NCI-H774 (cell line): ENCODE results near the gene ORAI3.

Experiments
- DNase-seq: peaks from one replicate; lab custom pipeline; 2025; lab: John Stamatoyannopoulos, UW

ORAI3 gene

GRCh38 chr16:30971298-30971697, 22.4 kb downstream of the ORAI3 start:
- no peak for DNase-seq

DNA sequence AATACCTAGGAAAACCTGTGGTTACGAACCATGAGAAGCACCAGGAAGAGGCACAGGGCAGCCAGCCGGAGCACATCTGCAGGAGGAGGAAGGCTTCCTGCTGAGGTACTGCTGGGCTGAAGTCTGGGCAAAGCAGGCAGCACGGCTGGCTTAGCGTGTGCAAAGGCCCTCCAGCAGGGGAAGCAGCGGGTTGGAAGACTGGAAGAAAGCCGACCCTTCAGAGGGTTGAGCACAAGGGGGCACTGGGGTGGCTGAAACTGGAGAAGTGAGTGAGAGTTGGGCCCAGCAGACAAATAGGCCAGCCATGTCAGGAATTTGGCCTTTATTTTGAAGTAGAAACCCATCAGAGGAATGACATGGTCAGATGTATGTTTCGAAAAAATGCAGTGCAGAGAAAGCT, 24.0 kb downstream of the ORAI3 start:
- no peak for DNase-seq

- DNase-seq, result no peak
Measured at GRCh38 chr16:30974348-30974747, 25.5 kb downstream of the ORAI3 start.

DNA sequence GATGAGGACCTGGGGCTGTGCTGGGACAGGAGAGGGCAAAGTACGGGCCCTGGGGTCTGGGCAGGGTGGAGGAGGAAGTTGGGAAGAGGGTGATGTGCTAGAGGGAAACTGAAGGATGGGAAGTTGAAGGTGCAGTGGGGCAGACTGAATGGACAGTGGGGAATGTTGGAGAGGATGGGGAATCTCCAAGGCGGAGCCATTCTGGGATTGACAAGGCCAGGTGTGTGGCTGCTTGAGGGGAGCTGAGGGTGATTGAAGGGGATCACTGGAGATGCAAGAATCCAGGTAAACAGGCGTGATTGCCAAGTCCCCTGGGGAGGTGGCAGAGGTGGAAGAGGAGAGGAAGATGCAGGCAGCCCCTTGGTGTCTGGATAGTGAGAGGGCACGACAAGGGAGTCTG, 27.6 kb downstream of the ORAI3 start:
- DNase-seq, result no peak

DNA sequence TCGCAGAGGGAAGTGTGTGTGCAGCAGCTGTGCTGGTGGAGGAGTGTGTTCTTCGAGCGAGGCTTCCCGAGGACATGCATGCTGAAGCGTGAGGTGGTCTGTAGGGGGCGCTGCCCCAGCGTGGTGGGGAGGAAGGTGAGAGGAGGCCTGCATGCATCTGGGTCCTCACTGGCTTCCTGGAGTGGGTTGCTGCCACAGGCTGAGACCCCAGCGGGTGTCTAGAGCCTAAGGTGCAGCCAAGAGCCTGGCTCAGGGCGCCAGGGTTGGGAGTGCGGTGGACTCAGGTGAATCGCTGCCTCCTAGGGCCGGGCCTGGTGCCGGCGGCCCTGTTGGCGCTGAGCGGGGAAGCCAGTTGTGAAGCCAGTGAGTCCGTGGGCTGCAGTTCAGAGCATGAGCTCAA, 28.6 kb downstream of the ORAI3 start:
- no peak for DNase-seq

GRCh38 chr16:30979170-30980022, 30.5 kb downstream of the ORAI3 start:
- no peak for DNase-seq

DNA sequence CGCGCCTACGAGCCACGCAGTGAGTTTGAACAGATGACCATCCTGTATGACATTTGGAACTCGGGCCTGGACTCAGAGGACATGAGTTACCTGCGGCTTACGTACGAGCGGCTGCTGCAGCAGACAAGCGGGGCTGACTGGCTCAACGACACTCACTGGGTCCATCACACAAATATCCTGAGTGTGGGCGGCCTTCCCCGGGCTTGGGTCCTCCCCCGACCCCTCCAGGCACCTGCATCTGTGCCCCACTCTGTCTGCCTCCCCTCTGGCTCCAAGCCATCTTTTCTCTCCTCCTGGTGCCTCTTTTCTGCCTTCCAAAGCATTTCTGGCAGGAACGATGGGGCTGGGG, 31.1 kb downstream of the ORAI3 start:
- DNase-seq, result no peak

DNA sequence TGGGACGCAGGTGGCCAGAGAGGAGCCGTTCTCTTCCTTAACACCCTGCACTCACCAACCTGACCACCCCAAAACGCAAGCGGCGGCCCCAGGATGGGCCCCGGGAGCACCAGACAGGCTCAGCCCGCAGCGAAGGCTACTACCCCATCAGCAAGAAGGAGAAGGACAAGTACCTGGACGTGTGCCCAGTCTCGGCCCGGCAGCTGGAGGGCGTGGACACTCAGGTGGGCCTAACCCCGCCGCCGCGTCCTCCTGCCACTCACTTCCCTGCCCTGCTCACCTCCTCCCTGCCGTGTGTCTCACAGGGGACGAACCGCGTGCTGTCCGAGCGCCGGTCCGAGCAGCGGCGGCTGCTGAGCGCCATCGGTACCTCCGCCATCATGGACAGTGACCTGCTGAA, 31.6 kb downstream of the ORAI3 start:
- DNase-seq, result no peak

DNA sequence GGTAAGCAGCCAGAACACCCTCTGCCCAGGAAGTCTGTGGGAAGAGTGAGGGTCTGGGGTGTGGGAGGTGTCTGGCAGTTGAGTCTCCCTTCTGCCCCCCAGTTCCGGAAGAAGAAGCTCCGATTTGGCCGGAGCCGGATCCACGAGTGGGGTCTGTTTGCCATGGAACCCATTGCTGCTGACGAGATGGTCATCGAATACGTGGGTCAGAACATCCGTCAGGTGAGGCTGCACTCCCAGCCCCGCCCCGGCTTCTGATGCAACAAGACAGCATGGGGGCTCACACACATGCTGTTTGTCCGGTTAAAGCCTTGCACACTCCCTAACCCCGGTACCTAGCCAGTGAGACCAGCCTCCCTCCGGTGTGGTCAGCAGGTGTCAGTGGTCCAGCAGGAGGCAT, 32.1 kb downstream of the ORAI3 start:
- no peak for DNase-seq

DNA sequence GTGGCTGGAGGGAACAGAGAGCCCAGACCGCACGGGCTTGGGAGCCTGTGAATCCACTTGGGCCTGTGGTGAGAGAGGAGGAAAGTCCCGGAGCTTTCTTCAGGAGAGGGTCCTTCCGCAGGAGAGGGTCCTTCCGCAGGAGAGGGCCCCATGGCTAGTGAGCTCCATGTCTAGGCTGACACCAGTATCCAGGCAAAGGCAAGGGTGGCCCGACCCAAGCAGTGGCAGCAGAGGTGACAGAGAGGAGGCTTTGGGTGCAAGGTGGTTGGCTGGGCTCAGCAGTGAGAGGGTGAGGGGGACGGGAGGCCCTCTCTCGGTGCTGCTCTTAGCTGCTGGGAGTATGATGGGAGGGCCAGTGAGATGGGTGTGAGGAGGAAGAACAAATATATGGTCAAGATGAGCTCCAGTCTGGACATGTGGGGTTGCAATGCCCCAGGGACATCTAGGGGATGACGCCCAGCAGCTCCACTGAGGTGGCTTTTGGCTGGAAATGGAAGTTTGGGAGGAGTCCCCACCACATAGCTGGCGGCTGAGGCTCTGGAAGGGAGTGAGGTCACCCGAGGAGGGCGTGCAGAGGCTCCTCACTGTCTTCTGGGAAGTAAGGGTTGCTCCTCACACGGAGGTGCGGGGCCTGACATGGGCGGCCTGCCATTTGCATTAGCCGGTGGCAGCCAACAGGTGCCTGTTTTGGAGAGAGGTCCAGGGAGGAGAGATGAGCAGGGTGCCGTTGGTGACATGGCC, 33.9 kb downstream of the ORAI3 start:
- DNase-seq, result no peak

GRCh38 chr16:30983289-30983889, 34.5 kb downstream of the ORAI3 start:
- DNase-seq, result no peak

GRCh38 chr16:30983898-30984610, 35.2 kb downstream of the ORAI3 start:
- no peak for DNase-seq

DNA sequence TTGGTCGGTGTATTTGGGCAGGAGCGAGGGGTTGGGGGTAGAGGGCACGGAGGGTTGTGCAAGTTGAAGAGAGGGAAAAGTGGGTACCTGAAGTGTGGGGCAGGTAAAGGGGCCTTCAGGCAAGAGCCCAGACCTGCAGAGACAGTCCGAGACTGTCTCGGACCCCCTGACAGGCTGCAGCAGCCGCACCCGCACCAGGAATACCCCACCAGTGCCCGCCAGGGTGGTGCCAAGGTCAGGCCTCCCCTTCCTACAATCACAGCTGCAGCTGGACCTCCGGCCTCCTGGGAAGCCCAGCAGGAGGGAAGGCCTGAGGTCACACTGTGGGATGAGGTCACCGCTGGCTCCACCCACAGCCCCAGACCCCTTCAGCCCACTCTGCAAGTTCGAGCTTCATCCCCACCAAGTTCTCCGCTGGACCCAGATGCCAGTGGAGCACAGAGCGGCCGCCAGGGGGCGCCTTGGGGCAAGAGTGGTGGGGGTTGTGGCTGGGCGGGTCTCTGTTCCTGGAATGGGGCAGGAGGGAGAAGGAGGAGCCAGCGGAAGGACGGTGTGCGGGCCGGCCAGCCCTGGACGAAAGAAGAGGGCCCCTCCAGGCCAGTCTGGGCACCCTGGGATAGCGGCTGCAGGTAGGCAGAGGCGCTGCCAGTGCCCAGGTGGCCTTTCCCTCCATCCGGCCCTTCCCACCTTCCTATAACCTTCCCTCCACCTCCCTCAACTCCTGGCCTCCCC, 36.0 kb downstream of the ORAI3 start, which contains the start of gene HSD3B7:
TSS of gene HSD3B7 (plus strand) at position 539 of the 732 bp plus-strand sequence. CDS start 452 bp downstream, outside the sequence.
- DNase-seq, result peak; percentile 74

GRCh38 chr16:30985401-30986128, 36.7 kb downstream of the ORAI3 start:
- DNase-seq, result peak; percentile 72

GRCh38 chr16:30986129-30986991, 37.5 kb downstream of the ORAI3 start:
- no peak for DNase-seq

GRCh38 chr16:30987581-30988190, 38.8 kb downstream of the ORAI3 start:
- DNase-seq, result no peak

DNA sequence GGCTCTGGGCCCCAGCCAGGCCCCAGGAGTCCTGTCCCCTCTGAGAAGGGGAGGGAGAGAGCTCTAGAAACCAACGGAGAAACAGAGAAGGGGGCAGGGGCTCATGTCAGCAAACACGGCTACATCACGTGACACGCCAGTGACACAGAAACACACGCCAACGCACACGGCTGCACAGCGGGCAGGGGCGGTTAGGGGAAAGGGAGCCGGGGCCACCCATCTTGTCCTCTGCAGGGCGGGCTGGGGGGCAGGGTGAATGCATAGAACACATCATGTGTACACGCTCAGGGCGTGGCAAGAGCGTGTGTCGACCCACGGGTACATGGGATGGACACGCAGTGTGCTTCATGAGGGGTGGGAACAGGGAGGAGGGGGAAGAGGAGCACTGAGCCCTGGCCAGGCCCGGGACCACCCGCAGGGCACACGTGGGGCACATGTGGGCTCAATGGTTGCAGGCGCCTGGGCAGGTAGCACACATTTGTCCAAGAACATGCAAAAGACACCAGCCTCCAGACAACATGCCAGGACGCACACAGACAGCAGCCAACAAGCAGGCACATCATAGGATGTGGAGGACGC, 40.7 kb downstream of the ORAI3 start:
- DNase-seq, result no peak

GRCh38 chr16:30990105-30990504, 41.2 kb downstream of the ORAI3 start:
- DNase-seq, result no peak

- no peak for DNase-seq
Measured at GRCh38 chr16:30991052-30991451, 42.2 kb downstream of the ORAI3 start.
